Thyroid gland (tissue), 4 donors: ENCODE results near the gene LCTL. TPM values are rescaled to one million over a fixed set of nuclear protein-coding genes. Genes with fewer than 3 reads are reported as not detected.

ENCODE experiments used
- DNase-seq, 2 donors: peaks; one replicate each; pipeline ENCODE4 v3.0.0-alpha.2; 2019
- H3K27ac ChIP-seq, 3 donors: fragments of 200-600 bp; sonication (generic); 1 replicate in 2 of 3; 2 replicates in 1 of 3; pipeline ENCODE4 v1.5.1; 2016 to 2019; ENCODE audit warnings: mild to moderate bottlenecking in 1 of 3, moderate library complexity in 1 of 3
- H3K27me3 ChIP-seq: fragments of 200-600 bp; sonication (generic); one replicate; pipeline ENCODE4 v1.5.1; 2019
- H3K36me3 ChIP-seq, 2 donors: fragments of 200-600 bp; sonication (generic); one replicate each; pipeline ENCODE4 v1.5.1; 2016 to 2019
- H3K4me1 ChIP-seq, 2 donors: fragments of 200-600 bp; sonication (generic); one replicate each; pipeline ENCODE4 v1.5.1; 2017 to 2019
- H3K4me3 ChIP-seq, 3 donors: fragments of 200-600 bp; sonication (generic); replicated peaks in 1 of 3; 1 replicate in 2 of 3; 2 replicates in 1 of 3; pipeline ENCODE4 v1.5.1; 2016; ENCODE audit warnings: mild to moderate bottlenecking in 1 of 3
- H3K9me3 ChIP-seq: fragments of 200-600 bp; sonication (generic); one replicate; pipeline ENCODE4 v1.5.1; 2017
- POLR2A ChIP-seq, 2 donors: fragments of 450-650 bp; IDR thresholded peaks; one replicate each; pipeline ENCODE4 v1.6.1; 2017; ENCODE audit warnings: antibody characterized with exemption in 2 of 2, mild to moderate bottlenecking in 2 of 2, moderate library complexity in 1 of 2
- WGBS, 2 donors: methylation state at CpG; one replicate each; pipeline ENCODE4 v1.1.5; 2017; 5-methylcytosine and 5-hydroxymethylcytosine counted together
- intact Hi-C: fragments of 100-400 bp; cut with DNase I; formaldehyde crosslinking; loops from one replicate; pipeline ENCODE4 v1.15.1; 2023
- total RNA-seq, 4 donors: library from RNA; depleted of rRNA; stranded (reverse); fragments of >200 nt; gene quantifications; one replicate each; pipeline ENCODE4 v1.2.3, GENCODE V29; 2016
- TF ChIP-seq, protein P1 (sequence below), 6 experiments: fragments of 200-600 bp in 3 of 6; fragments of 450-650 bp in 3 of 6; sonication (generic) in 3 of 6; IDR thresholded peaks; one replicate each; pipeline ENCODE4 v1.5.1; 2016 to 2019; ENCODE audit warnings: antibody characterized with exemption in 6 of 6, mild to moderate bottlenecking in 2 of 6, inconsistent platforms in 1 of 6, moderate library complexity in 1 of 6

The LCTL gene
- total RNA-seq, 4 donors from 2014 or later, result not detected

DNA sequence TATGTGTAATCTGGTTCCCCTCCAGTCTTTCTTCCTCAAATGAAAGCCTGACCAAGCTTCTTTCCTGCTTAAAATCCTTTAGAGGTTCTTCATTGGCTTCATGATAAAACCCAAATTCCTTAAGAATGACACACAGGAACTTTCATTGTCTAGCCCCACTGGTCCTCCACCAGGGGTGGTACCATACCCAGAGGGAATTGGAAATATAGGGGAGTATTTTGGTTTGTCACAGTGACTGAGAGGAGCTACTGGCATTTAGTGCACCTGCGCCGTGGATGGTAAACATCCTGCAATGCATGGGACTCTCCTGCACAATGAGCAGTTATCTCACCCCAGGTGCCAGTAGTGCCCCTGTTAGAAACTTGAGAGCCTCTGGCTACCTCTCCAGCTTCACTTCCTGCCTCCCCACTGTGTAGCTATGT lies 49.9 kb downstream of the LCTL start:
- Histone ChIP-seq H3K4me1 (no peaks in the 10 kb centered on the region), H3K9me3 (no peaks in the 10 kb centered on the region), H3K27me3 (no peaks in the 10 kb centered on the region), H3K27ac (no peak overlapping the region), H3K36me3 (no peaks in the 10 kb centered on the region), H3K4me3 (no peak overlapping the region)
- 92 to 94% methylated on average over 2 of the region's 2 CpGs for WGBS, 2 donors
- intact Hi-C loops, result no loop called here
- DNase-seq, result no peak
- TF ChIP-seq, protein P1, sequence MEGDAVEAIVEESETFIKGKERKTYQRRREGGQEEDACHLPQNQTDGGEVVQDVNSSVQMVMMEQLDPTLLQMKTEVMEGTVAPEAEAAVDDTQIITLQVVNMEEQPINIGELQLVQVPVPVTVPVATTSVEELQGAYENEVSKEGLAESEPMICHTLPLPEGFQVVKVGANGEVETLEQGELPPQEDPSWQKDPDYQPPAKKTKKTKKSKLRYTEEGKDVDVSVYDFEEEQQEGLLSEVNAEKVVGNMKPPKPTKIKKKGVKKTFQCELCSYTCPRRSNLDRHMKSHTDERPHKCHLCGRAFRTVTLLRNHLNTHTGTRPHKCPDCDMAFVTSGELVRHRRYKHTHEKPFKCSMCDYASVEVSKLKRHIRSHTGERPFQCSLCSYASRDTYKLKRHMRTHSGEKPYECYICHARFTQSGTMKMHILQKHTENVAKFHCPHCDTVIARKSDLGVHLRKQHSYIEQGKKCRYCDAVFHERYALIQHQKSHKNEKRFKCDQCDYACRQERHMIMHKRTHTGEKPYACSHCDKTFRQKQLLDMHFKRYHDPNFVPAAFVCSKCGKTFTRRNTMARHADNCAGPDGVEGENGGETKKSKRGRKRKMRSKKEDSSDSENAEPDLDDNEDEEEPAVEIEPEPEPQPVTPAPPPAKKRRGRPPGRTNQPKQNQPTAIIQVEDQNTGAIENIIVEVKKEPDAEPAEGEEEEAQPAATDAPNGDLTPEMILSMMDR (IDR thresholded peaks at IDR 0.05), result no peak

DNA sequence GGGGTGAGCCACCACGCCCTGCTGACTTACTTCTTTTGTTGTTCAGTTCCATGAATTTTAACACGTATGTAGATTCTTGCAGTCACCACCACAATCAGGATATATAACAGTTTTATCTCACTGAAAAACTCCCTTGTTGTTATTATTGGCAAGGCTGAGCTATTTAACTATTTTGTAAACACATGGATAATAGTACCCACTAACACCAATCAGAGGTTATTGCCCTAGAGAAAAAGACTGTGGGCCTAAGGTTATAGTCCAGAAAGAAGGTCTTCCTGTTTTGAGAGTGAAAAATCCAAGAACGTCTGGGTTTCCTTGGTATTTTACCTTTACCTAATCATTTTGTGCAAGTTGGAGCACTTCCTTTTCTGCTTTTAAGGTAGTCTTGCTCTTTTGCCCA lies 51.2 kb downstream of the LCTL start:
- H3K27me3 ChIP-seq, result no peaks in the 10 kb centered on the region
- H3K9me3 ChIP-seq, result no peaks in the 10 kb centered on the region
- no peaks in the 10 kb centered on the region for H3K4me1 ChIP-seq
- no peak overlapping the region for H3K4me3 ChIP-seq
- intact Hi-C loops, result no loop called here
- DNase-seq, result no peak
- TF ChIP-seq POLR2A (IDR thresholded peaks at IDR 0.05), result no peak
- TF ChIP-seq, protein P1 (IDR thresholded peaks at IDR 0.05), result no peak
- no peak overlapping the region for H3K27ac ChIP-seq
- no peaks in the 10 kb centered on the region for H3K36me3 ChIP-seq
- 86 to 90% methylated on average over 3 of the region's 3 CpGs for WGBS, 2 donors

DNA sequence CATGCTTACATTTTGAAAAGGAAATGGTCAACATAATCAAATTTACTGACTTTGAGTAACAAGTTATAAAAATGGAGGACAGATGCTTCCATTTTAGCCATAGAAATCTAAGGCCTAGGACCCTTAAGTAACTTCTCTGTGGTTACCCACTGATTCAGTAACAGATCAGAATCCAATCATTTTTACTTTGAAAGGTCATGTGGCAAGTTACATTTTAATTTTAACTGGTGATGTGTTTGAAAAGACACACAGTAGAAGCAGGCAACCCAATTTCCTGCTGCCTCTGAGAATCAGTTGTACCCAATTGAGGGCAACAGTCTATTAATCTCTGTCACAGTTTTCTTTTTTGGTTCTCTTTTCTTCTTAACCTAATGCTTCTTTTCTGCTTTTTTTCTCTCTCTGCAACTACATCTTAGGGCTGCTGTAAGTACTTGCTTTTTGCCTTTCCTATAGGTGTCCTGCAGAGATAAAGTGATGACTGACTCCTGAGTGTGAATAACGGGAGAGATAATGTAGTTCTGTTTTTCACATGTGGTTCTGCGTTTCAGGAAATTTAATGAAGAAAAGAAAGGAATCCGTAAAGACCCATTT lies 57.4 kb downstream of the LCTL start:
- no peaks in the 10 kb centered on the region for H3K36me3 ChIP-seq
- no peak overlapping the region for H3K4me3 ChIP-seq
- no peaks in the 10 kb centered on the region for H3K9me3 ChIP-seq
- intact Hi-C loops, result loop anchor here (10.0 kb wide), 1 partner anchor 266 kb away; no protein-coding TSS in a partner anchor
- no peak for DNase-seq
- TF ChIP-seq, protein P1 (IDR thresholded peaks at IDR 0.05), result no peak
- no peak for TF ChIP-seq POLR2A (IDR thresholded peaks at IDR 0.05)
- peaks cover 4 to 14% of the 10 kb centered on the region in 2 donors for H3K4me1 ChIP-seq
- 87 to 93% methylated on average over 3 of the region's 3 CpGs for WGBS, 2 donors
- no peaks in the 10 kb centered on the region for H3K27me3 ChIP-seq
- H3K27ac ChIP-seq, result no peak overlapping the region

DNA sequence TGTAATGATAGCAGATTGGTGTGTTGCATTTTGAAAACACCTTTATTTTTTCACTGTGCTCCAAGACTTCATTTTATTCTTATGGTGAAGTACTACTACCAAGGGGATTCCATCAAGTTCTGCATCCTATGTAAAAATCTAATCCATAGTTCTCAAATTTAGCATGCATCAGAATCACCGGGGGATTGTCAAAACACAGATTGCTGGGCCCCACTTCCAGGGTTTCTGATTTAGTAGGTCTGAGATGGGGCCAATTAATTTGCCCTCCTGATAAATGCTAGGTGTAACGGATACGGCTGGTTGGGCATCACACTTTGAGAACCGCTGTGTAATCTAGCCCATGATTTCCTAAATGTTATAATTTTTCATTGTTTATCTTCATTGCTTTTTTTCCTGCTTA lies 60.0 kb downstream of the LCTL start:
- Histone ChIP-seq H3K27me3 (no peaks in the 10 kb centered on the region), H3K4me3 (no peak overlapping the region), H3K4me1 (peaks cover 12 to 16% of the 10 kb centered on the region in 2 donors), H3K36me3 (peaks cover 24% of the 10 kb centered on the region in 2 donors), H3K9me3 (no peaks in the 10 kb centered on the region), H3K27ac (no peak overlapping the region)
- TF ChIP-seq POLR2A (IDR thresholded peaks at IDR 0.05), result no peak
- TF ChIP-seq, protein P1 (IDR thresholded peaks at IDR 0.05), result no peak
- 33 to 34% methylated on average over 4 of the region's 4 CpGs for WGBS, 2 donors
- intact Hi-C loops, result loop anchor here (10.0 kb wide), 1 partner anchor 269 kb away; no protein-coding TSS in a partner anchor
- no peak for DNase-seq

DNA sequence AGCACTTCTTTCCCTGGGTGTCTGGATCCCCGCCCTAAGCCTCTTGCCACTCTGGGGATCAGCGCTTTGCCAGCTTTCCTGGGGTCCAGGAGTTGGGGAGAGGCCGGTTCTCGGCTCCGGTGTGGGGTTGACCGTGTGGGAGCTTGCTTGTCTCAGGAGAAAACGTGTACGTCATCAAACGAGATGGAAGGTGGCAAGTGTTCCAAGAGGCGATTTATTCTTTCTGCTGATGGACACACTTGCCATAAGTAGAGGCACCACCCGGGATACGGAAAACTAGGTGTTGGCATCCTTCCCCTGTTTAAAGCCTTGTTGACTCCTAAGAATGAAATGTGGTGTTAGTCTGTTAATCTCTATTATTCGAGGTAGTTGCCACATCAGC lies 60.4 kb downstream of the LCTL start:
- Histone ChIP-seq H3K36me3 (peaks cover 28% of the 10 kb centered on the region in 2 donors), H3K4me3 (peak overlapping the region; percentile 17 to 98 (median 84)), H3K27ac (peak overlapping the region in 2 of 3 donors; percentile 85 to 95), H3K27me3 (no peaks in the 10 kb centered on the region), H3K9me3 (no peaks in the 10 kb centered on the region), H3K4me1 (peaks cover 12 to 16% of the 10 kb centered on the region in 2 donors)
- no peak for DNase-seq
- TF ChIP-seq, protein P1 (IDR thresholded peaks at IDR 0.05), result no peak
- no peak for TF ChIP-seq POLR2A (IDR thresholded peaks at IDR 0.05)
- 0 to 1% methylated on average over 13 of the region's 13 CpGs for WGBS, 2 donors
- intact Hi-C loops, result loop anchor here (10.0 kb wide), 1 partner anchor 269 kb away; no protein-coding TSS in a partner anchor
